Articular chondrocyte of knee joint (primary cell): ENCODE measurements around the gene MOSPD3. TPM values are rescaled to one million over a fixed set of nuclear protein-coding genes. Genes with fewer than 3 reads are reported as not detected.

Experiments
- small RNA-seq: library from RNA; depleted of rRNA; stranded (forward); fragments of <200 nt; gene quantifications from one replicate; pipeline ENCODE3, GENCODE V24; 2012
- total RNA-seq: library from RNA; depleted of rRNA; stranded (reverse); fragments of >200 nt; gene quantifications from 2 replicates; pipeline ENCODE4 v1.2.3, GENCODE V29; 2012

The MOSPD3 gene, protein sequence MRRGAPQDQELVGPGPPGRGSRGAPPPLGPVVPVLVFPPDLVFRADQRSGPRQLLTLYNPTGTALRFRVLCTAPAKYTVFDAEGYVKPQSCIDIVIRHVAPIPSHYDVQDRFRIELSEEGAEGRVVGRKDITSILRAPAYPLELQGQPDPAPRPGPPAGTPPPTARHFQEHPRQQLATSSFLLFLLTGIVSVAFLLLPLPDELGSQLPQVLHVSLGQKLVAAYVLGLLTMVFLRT
- total RNA-seq, result 7.4 and 8.4 TPM in 2 replicates

DNA sequence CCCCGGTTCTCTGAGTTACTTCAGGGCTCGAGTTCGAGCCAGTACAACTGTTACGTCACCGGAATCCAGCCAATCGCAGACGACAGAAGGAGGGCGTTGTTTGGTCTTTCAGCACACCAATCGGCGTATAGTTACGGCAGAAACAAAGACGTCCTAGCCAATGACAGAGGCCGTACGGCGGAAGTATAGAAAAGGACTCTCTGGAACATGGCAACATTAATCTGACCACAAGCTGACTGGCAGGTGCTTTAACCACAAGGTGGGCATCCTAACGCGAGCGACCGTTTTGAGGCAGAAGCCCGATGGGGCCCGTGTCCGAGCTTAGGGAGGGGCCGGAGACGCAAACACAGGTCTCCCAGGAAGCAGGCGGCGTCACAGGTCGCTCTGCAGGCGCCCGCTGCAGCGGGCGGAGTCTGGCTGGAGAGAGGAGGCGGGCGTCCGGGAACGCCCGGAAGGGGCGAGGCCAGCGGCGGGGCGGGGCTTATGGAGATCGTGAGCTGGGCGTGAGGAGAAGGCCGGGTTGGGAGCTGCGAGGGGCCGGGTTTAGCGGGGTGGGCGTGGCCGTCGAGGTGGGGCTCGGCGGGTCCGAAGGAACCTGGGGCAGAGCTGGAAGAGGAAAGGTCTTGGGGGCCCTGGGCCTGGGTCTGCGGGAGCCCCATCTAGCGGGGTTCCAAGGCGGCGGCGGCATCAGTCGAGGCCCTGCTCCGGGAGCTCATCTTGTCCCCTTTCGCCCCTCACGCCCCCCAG lies at the start of gene MOSPD3:
TSS of gene MOSPD3 (plus strand) at position 558 of the 747 bp plus-strand sequence. CDS start 252 bp downstream, outside the sequence.

DNA sequence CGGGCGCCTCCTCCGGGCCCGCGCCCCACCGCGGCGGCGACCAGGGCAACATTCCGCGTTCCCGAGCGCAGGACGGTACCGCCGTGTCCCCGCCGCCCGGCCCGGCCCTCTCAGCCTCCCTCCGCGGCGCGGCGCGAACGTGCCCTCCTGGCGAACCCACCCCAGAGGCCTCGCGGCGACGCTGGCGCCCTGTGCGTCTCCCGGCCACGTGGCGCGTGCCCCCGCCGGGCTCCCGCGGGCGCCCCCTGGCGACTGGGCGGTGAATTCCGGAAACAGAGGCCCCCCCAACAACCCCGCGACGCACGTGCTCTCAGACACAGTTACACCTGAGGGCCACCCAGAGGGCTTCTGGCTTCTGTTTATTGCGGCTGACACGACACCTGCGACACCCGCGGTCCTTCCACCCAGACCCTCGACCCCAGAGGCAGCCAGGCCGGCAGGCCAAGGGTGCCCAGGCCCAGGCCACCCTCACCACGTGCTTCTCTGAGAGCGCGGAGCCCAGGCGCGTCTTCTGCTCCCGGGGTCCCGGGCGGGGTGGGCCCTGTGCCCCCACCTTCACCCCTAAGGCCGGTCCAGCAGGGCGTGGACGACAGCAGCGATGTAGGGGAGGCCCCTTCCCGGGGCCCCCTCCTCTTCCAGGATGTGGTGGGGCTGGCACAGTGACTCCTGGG lies 38.5 kb upstream of the MOSPD3 start, which contains the start of gene SAP25:
TSS of gene SAP25 (minus strand) at position 210 of the 671 bp plus-strand sequence. CDS start at position 52, 158 bp downstream.

DNA sequence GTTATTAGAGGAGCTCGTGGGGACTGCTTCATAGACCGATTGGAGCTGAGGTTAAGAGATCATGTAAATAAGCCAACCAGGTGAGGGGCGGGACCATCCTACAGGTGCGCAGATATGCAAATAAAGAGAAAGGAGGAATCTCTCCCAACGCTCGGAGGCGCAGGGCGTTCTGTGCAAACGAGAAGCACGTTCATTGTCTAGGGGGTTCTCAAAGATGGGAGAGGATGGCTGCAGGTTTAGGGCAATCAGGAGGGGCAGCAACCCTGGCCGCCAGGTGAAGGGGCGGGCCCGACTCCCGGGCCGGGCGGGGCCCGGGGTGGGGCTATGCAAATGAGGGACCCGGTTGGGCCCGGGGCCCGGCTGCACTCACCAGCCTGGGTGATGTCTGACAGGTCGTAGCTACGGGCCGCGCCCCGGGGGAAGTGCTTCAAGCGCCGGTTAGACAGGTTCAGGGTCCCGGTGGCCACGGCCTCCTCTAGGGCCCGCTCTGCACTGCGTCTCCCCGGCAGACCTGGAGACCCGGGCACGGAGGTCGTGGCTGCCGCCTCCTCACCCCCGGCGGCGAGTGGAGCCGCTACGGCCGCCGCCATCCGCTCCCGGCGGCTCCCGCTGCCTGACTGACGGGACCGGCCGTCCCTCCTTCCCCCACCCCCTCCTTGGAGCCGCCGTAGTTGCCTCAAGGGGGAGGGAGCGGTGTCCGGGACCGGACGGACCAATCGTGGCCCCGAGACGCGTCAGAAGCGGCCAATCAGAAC lies 26.7 kb upstream of the MOSPD3 start, which contains the start of gene LRCH4:
TSS of gene LRCH4 (minus strand) at position 619 of the 755 bp plus-strand sequence. CDS start at position 590, 29 bp downstream.

DNA sequence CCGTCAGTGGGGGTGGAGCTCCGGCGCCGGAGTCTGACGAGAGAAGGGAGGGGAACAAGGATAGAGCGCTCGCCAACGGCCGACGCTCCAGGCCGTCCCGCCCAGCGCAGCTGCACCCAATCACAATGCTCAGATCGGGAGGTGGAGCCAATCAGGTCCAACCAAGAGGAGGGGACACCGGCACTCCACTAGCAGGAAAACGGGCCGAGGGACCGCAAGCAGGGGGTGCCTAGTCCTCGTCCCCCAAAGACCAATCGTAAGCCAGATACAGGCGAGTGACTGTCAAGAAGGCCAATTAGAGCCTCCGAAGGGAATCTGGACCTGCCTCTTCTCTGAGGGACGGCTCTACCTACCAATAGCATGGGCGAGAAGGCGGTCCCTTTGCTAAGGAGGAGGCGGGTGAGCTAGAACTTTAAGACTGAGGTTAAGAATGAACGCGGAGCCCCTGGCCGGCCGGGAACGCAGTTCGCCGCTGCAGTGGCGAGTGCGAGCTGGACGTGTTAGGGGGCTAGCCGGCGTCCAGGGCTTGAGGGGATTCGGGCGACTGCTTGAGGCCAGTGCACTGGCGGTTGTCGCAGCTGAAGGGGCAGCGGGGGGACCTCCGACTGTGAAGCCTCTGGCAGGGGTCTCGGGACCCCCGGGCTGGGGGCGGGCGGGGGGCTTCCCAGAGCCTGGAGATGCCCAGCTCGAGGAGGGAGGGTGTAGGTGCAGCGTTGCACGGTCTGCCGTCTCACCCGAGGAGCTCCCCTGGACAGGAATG lies 25.9 kb upstream of the MOSPD3 start, which contains the start of gene FBXO24:
TSS of gene FBXO24 (plus strand) at position 63 of the 760 bp plus-strand sequence. CDS start at position 361, 298 bp downstream.

DNA sequence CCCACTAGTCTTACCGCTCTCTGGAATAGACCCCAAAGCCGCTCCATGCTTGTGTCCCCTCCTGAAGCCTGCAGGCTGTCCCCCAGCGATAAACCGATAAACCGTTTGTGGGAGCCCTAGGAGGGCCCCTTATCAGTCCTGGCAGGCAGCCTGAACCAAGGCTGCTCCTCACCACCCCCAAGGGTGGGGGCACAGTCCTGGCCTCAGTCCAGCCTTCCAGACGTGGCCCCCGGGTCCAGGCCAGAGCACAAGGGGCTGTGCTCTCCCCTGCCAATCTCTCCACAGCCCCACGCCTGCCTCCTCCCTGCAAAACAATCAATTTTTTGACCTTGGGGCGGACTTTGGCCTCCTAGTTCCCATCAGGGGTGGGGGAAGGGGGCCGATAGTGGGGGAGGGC lies 29.1 kb downstream of the MOSPD3 start, which contains the start of gene TFR2:
TSS of gene TFR2 (minus strand) at position 90 of the 397 bp plus-strand sequence. CDS start at position 47, 43 bp downstream.

DNA sequence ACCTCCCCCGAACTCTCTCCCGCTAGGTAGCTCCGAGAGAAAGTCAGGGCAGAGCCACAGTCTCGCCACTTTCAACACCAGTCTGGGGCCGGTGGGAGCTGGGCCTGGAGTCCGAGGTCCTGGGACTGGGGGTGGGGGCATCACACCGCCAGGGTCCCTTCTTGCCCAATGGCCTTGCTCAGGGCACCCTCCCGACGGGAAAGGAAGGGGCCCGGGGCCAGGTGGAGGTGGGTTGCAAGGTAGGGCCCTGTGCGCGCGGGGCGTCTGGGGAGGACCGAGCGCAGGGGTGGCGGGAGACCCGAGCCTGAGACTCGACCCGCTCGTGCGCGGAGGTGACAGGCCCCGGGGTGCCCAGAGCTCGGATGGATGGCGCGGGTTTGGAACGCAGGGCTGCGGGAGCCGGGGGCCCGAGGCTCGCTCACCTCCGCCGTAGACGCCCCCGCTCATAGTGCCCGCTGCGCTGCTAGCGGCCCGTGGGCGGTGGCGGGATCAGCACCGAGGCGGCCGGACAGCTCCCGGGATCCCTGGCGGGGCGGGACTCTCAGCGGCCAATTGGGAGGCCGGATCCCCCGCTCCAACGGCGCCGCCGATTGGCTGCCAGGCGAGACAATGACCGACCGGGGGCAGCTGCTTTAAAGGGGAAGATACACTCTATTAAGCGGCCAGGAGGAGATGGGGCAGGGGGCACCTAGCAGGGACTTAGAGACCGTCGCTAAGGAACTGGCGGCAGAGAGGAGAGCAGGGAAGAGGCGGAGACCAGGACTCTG lies 43.8 kb downstream of the MOSPD3 start, which contains the start of gene ACTL6B:
TSS of gene ACTL6B (minus strand) at position 541 of the 767 bp plus-strand sequence. CDS start at position 447, 94 bp downstream.

Small RNA genes within 50 kb of the gene (small RNA-seq; reads per million reads assigned to genes)
- gene SAP25, result not detected

Other genes with a start within 250 kb of the MOSPD3 start
- 0.65 TPM in 1 of 2 replicates, not detected in the other for gene PILRA, start 239.1 kb upstream of the MOSPD3 start, total RNA-seq
- 2.4 and 3.5 TPM in 2 replicates for gene ZCWPW1, start 183.8 kb upstream of the MOSPD3 start, total RNA-seq
- 33.4 and 35.0 TPM in 2 replicates for gene MEPCE, start 182.7 kb upstream of the MOSPD3 start, total RNA-seq
- gene PPP1R35, start 176.0 kb upstream of the MOSPD3 start, total RNA-seq, result 6.4 and 8.0 TPM in 2 replicates
- 0.26 TPM in 1 of 2 replicates, not detected in the other for gene SPACDR, start 148.3 kb upstream of the MOSPD3 start, total RNA-seq
- gene TSC22D4, start 133.3 kb upstream of the MOSPD3 start, total RNA-seq, result 20.8 and 21.9 TPM in 2 replicates
- 1.1 and 1.8 TPM in 2 replicates for gene NYAP1, start 128.6 kb upstream of the MOSPD3 start, total RNA-seq
- gene AGFG2, start 73.3 kb upstream of the MOSPD3 start, total RNA-seq, result 7.2 and 9.4 TPM in 2 replicates
- gene SAP25, start 38.6 kb upstream of the MOSPD3 start, total RNA-seq, result not detected in 2 replicates
- 8.0 TPM in 2 replicates for gene LRCH4, start 26.4 kb upstream of the MOSPD3 start, total RNA-seq
- 0.13 and 0.43 TPM in 2 replicates for gene FBXO24, start 26.2 kb upstream of the MOSPD3 start, total RNA-seq
- gene PCOLCE, start 10.2 kb upstream of the MOSPD3 start, total RNA-seq, result 129 and 159 TPM in 2 replicates
- 0.65 TPM in 2 replicates for gene TFR2, start 29.0 kb downstream of the MOSPD3 start, total RNA-seq
- gene ACTL6B, start 43.9 kb downstream of the MOSPD3 start, total RNA-seq, result 0.11 TPM in 1 of 2 replicates, not detected in the other
- 63.1 and 82.8 TPM in 2 replicates for gene GNB2, start 61.2 kb downstream of the MOSPD3 start, total RNA-seq
- gene GIGYF1, start 81.7 kb downstream of the MOSPD3 start, total RNA-seq, result 21.8 and 24.3 TPM in 2 replicates
- gene POP7, start 93.6 kb downstream of the MOSPD3 start, total RNA-seq, result 23.5 and 24.2 TPM in 2 replicates
- gene EPO, start 107.9 kb downstream of the MOSPD3 start, total RNA-seq, result not detected in 2 replicates
- not detected in 2 replicates for gene ZAN, start 121.1 kb downstream of the MOSPD3 start, total RNA-seq
- 32.1 and 34.0 TPM in 2 replicates for gene EPHB4, start 215.0 kb downstream of the MOSPD3 start, total RNA-seq
- gene SLC12A9, start 240.2 kb downstream of the MOSPD3 start, total RNA-seq, result 12.6 and 16.3 TPM in 2 replicates